GM18520 (cell line): ENCODE measurements around the gene CRLF1.

Source experiments
- ATAC-seq: cut with Tn5 transposase; IDR thresholded peaks from one replicate; pipeline ENCODE4 v1.9.1; 2021; ENCODE audit not compliant: unreplicated experiment

The CRLF1 gene, protein sequence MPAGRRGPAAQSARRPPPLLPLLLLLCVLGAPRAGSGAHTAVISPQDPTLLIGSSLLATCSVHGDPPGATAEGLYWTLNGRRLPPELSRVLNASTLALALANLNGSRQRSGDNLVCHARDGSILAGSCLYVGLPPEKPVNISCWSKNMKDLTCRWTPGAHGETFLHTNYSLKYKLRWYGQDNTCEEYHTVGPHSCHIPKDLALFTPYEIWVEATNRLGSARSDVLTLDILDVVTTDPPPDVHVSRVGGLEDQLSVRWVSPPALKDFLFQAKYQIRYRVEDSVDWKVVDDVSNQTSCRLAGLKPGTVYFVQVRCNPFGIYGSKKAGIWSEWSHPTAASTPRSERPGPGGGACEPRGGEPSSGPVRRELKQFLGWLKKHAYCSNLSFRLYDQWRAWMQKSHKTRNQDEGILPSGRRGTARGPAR

DNA sequence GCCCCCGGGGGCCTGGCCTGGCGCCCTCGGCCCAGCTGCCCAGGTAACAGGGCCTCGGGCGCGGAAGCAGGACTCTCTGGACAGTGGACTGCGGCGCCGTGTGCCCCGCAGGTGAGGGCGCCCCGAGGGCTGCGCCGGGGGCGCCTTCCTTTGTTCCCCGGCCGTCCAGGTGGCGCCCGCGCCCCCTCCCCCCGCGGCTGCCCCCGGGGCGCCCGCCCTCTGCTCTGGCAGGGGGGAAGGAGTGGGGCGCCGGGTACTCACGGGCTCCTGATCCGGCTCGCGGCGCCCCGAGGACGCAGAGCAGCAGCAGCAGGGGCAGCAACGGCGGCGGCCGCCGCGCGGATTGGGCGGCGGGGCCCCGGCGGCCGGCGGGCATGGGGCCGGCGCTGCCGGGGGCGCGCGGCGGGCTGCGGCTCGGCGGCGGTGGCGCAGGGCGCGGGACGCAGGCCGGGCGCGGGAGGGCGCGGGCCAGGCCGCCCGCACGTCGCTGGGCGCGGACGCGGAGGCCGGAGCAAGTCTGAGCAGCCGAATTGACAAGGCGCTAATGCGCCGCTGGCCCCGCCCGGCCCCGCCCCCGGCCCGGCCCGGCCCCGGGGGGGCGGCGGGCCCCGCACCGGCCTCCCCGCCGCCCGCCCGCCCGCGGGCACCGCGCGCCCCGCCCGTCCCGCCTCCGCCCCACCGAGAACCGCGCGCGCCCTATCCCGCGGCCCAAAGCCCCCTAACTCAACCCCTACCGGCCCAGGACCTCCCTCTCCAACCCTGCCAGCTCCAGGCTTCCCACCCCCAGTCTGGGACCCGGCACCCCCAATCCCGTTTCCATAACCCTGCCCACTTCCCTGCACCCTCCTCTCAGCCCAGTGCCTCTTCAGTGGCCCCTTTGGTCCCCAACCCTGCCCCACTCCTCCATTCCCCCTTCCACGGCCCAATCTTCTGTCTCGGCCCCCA is at the start of gene CRLF1:
Gene CRLF1, minus strand, starts transcription at position 519 of the 945 bp plus-strand sequence. Its CDS starts 143 bp downstream, at position 376.
- no peak for ATAC-seq

DNA sequence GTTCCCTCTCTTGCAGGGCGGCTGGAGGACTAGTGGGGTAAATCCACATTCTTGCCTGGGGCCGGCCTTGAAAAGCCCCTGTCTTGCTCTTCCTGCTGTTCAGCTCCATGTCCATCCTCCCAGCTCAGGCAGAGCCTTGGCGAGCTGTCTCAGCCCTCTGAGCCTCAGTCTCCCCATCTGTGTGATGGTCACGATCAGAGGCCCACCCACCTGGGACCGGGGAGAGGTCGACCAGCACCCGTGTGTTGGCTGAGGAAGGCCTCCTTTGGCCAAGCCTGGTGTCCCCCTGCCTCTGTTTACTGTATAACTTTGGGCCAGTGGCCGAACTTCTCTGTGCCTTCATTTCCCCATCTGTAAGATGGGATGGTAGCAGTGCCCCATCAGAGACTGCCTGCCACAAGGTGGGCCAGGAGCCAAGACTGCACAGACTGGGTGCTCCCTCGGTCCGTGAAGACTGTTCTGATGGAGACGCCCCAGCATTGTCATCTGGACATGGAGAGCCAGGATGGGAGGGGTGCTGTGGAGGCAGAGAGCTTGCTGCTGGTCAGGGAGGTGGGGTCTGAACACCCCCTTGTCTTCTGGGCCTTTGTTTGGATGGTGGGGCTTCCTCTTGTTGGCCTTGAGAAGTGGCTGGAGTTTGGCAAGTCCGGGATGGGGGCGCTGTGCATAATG is 48.7 kb upstream of the CRLF1 start:
- no peak for ATAC-seq

DNA sequence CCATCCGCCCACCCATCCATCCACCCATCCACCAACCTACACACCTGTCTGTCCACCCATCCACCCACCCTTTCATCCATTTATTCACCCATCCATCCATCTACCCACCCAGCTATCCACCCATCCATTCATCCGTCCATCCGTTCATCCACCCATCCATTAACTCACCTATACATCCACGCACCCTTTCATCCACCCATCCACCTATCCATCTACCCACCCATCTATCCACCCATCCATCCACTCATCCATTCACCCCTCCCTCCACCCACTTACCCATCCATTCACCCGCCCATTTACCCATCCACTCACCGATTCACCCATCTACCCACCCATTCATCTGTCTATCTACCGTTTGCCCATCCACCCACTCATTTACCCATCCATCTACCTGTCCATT is 47.9 kb upstream of the CRLF1 start:
- ATAC-seq: no peak

DNA sequence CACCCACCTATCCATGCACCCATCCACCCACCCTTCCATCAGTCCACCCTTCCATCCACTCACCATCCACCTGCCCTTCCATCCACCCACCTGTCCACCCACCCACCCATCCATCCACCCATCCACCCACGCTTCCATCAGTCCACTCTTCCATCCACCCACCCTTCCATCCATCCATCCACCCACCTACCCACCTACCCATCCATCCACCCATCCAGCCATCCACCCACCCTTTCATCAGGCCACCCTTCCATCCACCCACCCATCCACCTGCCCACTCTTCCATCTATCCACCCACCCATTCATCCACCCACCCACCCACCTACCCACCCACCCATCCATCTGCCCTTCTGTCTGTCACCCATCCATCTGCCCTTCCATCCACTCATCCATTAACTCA is 47.3 kb upstream of the CRLF1 start:
- ATAC-seq: no peak

DNA sequence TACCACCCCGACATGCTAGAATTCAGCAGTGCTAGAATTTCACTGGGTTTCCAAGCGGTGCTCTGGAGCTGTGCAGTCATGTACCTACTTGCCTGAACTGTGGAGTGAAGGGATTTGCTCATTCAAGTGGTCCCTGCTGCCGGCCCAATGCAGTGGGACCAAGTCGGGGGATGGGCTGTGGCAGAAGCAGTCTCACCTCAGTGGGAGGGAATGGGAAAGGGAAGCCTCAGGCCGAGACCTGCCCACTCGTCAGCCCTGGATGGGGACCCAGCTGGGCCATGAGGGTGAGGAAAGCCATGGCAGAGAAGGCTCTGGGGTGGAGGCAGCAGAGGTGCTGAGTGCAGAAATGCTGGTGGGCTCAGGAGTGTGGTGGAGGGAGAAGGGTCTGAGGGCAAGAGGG is 45.1 kb upstream of the CRLF1 start:
- ATAC-seq: no peak

DNA sequence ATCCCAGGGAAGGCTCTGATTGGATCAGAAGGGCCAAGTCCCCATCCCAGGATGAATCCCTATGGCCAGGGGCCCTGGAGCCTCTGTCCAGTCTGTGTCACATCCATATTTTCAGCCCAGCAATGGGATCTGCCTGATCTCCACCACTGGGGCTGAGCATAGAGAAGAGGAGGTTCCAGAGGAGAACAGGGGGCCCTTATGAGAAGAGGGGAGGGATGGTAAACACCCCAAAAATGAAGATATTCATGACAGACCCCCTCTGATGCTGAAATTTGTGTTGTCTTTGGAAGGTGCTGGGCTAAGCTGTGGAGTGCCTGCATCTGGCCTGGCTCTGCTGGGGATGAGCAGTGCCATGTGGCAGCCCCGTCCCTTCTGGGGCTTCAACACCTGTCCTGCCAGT is 44.7 kb upstream of the CRLF1 start:
- ATAC-seq: no peak

DNA sequence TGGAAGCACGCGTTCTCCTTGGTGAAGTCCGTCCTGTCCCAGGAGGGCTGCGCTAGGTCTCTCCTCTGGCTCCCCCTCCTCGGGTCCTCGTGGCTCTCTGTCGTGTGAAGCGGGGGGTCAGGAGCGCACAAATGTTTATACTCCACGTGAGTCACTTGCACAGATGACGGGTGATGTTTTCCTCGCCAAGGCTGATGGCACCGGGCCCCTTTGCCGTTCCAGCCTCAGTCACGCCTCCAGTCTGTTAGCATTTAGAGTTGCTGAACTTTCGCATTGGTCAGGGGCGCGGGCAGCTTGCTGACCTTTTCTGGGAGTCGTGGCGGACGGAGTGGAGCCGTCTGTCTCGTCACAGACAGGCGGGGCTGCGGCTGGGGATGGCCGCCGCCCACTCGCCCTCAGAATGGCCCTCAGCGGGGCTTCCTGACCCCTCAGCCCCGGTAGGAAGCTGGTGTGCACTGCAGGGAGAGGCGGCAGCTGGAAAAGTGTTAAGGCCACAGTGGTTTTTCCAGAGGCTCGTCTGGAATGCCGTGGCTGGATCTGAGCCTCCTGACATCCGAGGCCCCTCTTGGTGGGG is 44.0 kb upstream of the CRLF1 start:
- ATAC-seq: no peak

DNA sequence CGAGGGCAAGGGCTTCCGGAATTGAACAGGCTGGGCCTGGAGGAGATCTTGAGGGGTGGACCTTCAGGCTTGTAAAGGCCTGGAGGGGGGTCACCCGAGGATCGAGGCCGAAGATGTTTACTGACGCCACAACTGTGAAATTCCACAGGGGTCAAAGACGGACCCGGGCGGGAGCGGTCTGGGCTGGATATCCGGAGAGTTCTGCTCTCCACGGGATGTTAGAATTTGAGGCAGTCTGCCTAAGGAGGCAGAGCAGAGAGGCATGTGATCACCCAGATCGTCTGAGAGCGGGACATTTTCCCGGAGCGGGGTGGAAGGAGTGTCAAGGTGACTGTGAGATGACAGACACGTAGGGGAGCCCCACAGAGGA is 43.4 kb upstream of the CRLF1 start:
- no peak for ATAC-seq

DNA sequence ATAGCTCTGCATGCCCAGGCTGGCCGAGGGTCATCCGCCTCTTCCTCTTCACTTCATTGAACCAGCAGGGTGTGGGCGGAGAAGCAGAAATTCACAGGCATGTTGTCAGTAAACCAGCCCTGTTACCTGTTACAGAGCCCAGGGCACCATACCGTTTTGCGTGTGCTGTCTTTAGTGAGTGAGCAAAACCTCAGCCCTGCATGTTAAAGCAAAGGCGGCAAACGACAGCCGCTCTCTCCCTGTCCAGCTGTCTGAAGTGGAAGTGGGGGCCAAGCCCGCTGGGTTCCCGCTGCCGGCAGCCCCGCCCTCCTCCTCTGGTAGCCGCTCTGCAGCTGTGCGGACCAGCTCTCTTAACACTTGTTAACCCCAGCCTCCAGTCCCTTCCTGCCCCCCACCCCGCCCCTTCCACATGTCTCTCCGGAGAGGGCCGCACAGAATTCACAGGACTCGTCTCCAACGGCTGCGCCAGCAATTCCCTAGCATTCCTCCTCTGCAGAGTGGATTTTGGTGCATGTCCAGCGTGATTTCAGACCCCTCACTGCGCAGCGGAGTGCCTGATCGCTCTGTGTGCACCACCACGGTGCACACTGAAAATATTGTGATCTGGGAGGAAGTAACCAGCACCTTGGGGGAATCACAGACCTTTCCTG is 42.9 kb upstream of the CRLF1 start:
- ATAC-seq: no peak

DNA sequence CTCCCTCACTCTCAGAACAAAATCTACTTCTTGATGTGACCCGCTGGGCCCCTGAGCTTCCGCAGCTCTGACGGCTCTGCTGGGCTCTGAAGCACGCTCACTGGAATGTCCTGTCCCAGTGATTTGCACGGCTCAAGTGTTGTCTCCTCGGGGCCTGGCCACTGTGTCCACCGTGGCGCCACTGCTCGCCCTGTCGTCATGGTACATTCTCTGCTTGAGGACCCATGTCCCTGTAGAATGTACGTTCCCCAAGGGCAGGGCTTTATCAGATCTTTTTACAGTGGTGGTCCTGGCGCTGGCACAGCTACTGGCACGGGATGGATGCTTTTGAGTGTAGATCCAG is 42.3 kb upstream of the CRLF1 start:
- no peak for ATAC-seq

DNA sequence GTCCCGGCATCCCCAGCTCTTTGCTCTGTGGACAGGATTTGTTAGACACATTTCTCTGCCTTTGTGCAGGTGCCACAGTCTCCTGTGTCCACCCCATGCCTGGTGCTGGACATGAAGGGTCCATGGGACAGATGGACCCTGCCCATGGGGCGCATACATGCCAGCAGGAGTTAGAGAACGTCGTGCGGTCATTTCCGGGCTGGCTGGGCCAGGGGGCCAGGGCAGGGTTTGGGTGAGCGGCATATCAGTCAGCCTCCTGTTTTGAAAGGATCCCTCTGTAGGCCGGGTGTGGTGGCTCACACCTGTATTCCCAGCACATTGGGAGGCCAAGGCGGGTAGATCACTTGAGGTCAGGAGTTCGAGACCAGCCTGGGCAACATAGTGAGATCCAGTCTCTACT is 41.2 kb upstream of the CRLF1 start:
- ATAC-seq: no peak

DNA sequence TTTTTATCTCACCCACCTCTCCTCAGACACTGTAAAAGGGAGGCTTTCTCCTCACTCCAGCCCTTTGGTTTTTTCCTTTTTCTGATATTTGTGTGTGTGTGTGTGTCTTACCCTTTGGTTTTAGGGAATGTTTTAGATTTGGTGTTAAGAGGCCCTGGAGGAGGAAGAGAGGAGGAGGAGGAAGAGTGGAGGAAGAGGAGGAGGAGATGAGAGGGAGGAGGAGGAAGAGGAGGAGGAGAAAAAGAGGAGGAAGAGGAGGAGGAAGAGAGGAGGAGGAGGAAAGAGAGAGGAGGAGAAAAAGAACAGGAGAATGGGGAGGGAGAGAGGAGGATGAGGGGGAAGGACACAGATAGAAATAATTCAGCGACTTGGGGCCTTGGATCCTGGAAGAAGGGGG is 40.8 kb upstream of the CRLF1 start:
- no peak for ATAC-seq

DNA sequence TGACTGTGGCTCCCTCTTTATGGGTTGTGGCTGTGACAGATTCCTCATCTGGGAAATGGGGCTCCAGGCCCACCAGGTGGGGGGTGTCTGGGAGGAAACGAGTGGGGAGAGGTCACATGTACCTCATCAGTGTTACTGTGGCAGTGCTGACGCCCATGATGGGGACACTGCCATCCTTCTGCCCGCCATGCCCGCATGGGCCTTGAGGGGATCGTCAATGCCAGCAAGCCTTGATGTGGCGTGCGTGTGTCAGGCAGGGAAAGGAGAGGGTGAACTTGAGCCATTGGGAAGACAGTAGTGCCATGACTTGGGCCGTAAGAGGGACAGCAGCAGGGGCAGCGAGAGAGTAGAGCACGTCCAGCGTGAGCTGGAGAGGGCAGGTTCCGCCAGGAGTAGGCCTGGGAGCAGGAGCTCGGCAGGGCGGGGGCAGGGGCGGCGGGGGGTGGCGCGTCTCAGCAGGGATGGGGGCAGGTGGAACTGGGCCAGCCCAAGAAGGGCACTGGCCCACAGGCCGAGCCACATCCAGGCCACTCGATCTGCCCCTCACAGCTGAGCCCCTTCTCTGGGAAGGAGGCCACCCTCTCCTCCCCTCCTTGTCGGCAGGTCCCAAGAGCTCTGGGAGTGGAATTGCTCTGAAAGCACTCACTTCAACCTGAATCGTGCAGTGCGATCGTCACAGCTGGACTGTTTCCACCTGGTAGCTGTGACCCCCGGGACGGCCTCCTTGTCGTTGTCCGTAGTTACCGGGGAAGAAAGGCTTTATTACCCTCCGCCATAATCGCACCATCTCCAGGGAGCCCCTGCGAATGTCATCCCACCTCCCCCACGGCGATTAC is 40.2 kb upstream of the CRLF1 start:
- no peak for ATAC-seq

DNA sequence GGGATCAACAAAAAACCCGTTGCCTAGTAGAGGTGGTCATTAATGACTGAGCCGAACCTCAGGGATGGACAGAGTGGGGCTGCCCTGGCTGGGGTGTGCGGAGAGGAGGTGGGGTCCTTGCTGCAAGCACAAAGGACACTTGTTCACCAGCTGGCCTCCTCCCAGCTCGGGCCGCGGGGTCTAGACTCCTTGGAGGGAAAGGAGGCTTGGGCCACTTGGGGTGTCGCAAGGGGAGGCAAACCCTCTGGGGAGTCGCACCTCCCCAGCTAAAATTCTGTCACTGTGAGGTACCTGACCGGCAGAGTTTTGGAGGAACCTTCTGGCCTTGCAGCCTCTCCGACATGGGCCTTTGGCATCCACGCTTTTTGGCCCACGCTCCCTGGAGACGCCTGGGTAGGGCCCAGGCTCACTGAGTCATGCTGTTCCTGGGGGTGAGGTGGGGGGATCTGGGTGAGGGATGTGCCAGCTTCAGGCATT is 38.5 kb upstream of the CRLF1 start:
- ATAC-seq: no peak

DNA sequence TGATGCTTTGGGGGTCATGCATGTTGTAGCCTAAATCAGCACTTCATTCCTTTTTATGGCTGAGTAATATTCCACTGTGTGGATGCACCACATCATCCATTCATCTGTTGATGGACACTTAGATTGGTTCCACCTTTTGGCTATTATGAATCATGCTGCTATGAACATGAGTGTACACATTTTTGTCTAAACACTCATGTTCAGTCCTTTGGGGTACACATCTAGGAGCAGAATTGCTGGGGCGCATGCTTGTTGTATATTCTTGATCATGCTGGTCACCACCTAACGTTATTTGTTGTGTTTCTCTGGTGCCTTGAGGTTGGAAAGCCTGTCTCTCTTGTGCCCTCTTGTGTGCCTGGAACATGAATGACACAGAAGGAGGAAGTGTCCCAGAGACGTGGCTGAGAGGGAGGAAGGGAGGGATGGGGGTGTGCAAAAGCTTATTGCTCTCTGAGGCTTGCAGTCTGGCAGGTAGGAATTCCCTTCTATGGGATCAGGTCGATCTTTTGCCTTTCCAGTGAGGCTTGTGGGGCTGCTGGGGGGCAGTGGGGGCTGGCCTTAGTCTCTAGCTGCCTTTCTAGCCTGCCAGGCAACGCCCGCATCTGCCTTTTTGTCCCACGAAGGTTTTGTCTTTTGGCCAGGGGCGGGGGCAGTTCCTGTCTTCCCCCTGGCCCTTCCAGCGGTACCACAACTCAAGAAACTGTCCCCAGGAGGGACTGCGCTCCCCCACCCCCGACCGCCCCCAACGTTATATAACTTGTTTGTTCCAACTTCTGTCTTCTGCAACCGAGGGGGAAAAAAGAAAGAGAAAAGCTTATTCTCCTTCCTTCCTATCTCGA is 37.8 kb upstream of the CRLF1 start:
- no peak for ATAC-seq

DNA sequence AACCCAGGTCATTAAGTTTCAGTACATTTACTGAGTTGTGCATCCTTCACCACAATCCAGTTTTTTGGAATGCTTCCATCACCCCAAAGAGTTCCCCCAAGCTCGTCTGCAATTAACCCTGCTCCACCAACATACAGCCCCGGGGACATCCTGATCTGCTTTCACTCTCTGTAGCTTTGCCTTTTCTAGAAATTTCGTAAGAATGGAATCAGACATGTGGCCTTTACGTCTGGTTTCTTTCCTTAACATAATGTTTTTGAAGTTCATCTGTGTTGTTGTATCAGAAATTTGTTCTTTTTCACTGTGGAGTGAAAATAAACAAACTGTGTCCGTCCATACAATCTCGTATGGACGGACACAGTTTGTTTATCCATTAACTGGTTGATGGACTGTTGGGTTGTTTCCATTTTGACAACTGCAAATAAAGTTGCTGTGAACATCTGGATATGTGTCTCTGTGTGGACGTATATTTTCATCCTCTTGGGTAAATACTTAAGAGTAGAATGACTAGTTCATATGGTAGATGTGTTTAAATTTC is 33.2 kb upstream of the CRLF1 start:
- no peak for ATAC-seq

DNA sequence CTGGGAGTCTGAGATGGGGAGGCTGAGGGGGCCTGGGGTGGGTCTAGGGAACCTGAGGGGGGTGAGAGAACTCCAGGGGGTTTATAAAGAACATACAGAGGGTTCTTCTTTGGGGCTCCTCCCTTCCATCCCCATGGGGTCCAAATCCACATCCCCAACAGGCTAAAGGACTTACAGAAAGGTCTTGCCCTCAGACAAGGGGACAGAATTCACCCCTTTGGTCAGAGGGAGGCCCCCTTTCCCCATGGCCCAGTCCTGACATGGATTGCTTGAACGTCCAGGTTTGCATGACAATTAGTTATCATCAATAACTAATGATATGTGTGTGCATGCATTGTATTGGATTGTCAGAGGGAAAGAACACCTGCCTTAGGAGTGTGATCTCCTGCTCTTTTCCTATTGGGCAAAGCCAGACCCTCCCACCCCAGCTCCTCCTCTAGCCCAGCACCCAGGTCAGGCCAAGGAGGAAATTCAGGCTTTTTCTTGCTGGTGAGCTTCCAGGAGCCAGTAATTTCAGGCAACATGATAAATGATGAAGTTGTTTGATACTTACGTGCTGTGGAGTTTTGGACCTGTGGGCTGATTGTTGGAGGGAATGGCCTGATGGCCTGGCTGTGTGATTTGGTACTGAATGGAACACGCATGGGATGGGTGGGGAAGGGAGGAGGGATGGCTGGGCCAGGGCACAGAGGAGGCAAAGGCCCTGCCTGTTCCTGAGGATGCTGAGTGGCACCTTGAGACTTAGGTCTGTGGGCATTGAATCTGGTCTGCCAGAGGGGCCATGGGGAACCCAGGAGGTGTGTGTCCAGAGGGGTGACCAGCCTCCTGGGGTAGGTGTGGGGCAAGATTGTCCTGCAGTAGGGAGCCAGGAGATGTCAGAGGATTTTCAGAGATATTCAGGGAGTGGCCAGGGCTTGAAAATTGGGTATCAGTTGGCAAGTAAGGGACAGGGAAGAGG is 31.4 kb upstream of the CRLF1 start:
- no peak for ATAC-seq
